Stimulated activated CD4-positive, alpha-beta T cell treated with anti-CD3 and anti-CD28 coated beads, Interleukin-12 subunit alpha, Interleukin-12 subunit beta, amount 100 ng/mL, for 48 hours (primary cell): ENCODE results near the gene SHISAL1.
"Not testable (repeated sequence)": the region's sequence is repeated elsewhere in the genome, so short reads cannot be mapped to it uniquely, and the experiment has no call there.

Experiments
- DNase-seq, 3 donors: peaks; one replicate each; pipeline ENCODE4 v3.0.0-alpha.2; 2020; ENCODE audit warnings: low read depth in 2 of 3, low spot score in 1 of 3

Gene SHISAL1

GRCh38 chr22:44244265-44244822, 68.4 kb downstream of the SHISAL1 start:
- no peak for DNase-seq

GRCh38 chr22:44243761-44244160, 69.0 kb downstream of the SHISAL1 start:
- no peak for DNase-seq

- no peak for DNase-seq
Measured at GRCh38 chr22:44242946-44243724, 69.6 kb downstream of the SHISAL1 start.

- not testable (repeated sequence) for DNase-seq
Measured at GRCh38 chr22:44241121-44241520, 71.6 kb downstream of the SHISAL1 start.

GRCh38 chr22:44237290-44237689, 75.5 kb downstream of the SHISAL1 start:
- DNase-seq: no peak

- not testable (repeated sequence) for DNase-seq
Measured at GRCh38 chr22:44234372-44234771, 78.4 kb downstream of the SHISAL1 start.

GRCh38 chr22:44231233-44231632, 81.5 kb downstream of the SHISAL1 start:
- DNase-seq: no peak

- DNase-seq: no peak
Measured at GRCh38 chr22:44229809-44230208, 82.9 kb downstream of the SHISAL1 start.

- no peak for DNase-seq
Measured at GRCh38 chr22:44229331-44229730, 83.4 kb downstream of the SHISAL1 start.

GRCh38 chr22:44225812-44226211, 86.9 kb downstream of the SHISAL1 start:
- no peak for DNase-seq

- DNase-seq: no peak
Measured at GRCh38 chr22:44225091-44225689, 87.6 kb downstream of the SHISAL1 start.

GRCh38 chr22:44224166-44224565, 88.6 kb downstream of the SHISAL1 start:
- DNase-seq: no peak

- no peak for DNase-seq
Measured at GRCh38 chr22:44221710-44222475, 90.9 kb downstream of the SHISAL1 start.

- DNase-seq: no peak
Measured at GRCh38 chr22:44220727-44221680, 91.7 kb downstream of the SHISAL1 start.

- no peak for DNase-seq
Measured at GRCh38 chr22:44219101-44219870, 93.5 kb downstream of the SHISAL1 start.

- DNase-seq: no peak
Measured at GRCh38 chr22:44218071-44218470, 94.7 kb downstream of the SHISAL1 start.

- DNase-seq: no peak
Measured at GRCh38 chr22:44217346-44217745, 95.4 kb downstream of the SHISAL1 start.

GRCh38 chr22:44215287-44215686, 97.5 kb downstream of the SHISAL1 start:
- DNase-seq: no peak

GRCh38 chr22:44214764-44215163, 98.0 kb downstream of the SHISAL1 start:
- DNase-seq: no peak

- DNase-seq: no peak
Measured at GRCh38 chr22:44214187-44214586, 98.6 kb downstream of the SHISAL1 start.
